Anterior cingulate cortex (tissue), 58 donors: ENCODE measurements around the gene SLC66A2.
A peak's percentile ranks its signal among the peaks of the same experiment; 100 is the strongest.
"Not testable (repeated sequence)": the region's sequence is repeated elsewhere in the genome, so short reads cannot be mapped to it uniquely, and the experiment has no call there.

Experiments used
- DNase-seq, 58 donors: peaks; one replicate each; lab custom pipeline; 2025; lab: John Stamatoyannopoulos, UW

Gene SLC66A2

DNA sequence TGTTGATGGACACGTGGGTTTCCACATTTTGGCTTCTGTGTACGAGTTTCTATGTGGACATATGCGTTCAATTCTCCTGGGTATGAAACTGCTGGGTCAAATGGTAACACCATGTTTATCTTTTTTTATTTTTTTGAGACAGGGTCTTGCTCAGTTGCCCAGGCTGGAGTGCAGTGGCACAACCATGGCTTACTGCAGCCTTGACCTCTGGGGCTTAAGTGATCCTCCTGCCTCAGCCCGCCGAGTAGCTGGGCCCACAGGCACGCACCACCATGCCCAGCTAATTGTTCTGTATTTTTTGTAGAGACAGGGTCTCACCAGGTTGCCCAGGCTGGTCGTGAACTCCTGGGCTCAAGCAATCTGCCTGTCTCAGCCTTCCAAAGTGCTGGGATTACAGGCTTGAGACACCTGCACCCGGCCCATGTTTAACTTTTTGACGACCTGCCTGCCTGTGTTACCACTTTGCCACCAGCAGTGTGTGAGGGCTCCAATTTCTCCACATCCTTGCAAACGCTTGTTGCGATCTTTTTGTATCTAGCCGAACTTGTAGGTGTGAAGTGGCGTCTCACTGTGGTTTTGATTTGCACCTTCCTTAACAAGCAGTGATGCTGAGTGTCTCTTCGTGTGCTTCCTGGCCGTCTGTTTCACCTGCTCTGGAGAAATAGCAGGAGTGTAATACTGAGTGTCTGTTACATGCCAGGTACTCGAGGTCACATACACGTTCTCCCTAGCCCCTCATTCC is 19.9 kb upstream of the SLC66A2 start:
- DNase-seq, result no peak

DNA sequence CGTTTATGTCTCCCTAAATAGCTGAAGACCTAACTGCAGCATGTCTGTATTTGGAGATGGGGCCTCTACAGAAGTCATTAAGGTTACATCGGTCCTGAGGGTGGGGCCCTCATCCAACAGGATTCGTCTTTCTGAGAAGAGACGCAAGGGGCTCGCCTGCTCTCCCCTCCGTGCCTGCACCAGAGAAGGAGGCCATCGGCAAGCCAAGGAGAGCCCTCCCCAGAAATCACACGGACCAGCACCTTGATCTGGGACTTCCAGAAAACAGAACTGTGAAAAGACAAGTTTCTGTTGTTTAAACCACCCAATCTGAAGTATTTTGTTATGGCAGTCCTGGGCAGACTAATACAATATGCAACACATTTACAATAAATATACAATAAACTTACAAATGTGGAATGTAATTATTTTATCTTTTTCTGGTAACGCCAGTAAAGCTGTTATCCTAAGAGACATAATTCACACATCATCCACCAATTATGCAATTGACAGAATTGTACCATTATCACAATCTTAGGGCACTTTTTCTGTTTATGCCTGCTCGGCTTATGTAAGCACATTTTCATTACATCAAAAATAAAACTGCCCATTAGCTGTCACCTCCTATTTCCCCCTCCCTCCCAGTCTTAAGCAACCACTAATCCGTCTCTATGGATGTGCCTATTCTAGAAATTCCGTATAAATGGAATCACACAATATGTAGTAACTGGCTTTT is 19.1 kb upstream of the SLC66A2 start:
- no peak for DNase-seq

GRCh38 chr18:79965119-79965902 is 13.9 kb upstream of the SLC66A2 start:
- DNase-seq, result peak in 3 of 58 donors; percentile 27 to 37 (median 36)

DNA sequence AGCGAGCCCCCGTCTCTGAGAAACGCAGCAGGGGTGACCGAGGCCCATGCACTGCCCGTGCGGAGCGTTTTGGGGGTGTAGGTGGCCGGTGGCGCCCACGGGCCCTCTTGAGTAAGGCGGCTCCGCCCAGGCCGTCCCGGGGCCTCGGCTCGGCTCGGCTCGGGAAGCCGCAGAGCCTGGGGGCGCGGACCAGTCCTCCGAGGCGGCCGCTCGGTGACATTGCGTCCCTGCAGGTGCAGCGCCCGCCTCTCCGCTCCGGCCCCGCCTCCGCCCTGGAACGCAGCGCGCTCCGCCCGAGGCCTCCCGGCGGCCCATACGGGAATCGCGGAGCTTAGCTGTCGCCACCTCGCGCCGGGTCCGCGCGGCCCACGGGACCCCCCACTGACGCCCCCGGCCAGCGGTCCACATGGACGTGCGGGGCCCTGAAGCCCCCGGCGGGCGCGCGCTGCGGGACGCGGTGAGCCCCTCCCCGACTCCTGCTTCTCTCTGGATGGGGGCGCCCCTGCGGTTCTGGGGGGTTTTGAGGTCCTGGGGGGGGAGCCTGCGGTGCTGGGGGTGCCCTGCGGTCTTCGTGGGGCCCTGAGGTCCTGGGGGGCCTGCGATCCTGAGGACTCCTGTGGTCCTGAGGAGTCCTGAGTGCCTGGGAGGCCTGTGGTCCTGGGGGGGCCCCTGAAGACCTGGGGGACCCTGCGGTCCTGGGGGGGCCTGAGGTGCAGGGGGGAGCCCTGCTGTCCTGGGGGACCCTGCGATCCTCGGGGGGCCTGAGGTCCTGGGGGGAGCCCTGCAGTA is 13.1 kb upstream of the SLC66A2 start, which contains the start of gene HSBP1L1:
Gene HSBP1L1 (plus strand): TSS at position 314 of the 789 bp plus-strand sequence. CDS start 93 bp downstream, at position 407.
- DNase-seq, result peak in 12 of 58 donors; percentile 27 to 45 (median 33)

DNA sequence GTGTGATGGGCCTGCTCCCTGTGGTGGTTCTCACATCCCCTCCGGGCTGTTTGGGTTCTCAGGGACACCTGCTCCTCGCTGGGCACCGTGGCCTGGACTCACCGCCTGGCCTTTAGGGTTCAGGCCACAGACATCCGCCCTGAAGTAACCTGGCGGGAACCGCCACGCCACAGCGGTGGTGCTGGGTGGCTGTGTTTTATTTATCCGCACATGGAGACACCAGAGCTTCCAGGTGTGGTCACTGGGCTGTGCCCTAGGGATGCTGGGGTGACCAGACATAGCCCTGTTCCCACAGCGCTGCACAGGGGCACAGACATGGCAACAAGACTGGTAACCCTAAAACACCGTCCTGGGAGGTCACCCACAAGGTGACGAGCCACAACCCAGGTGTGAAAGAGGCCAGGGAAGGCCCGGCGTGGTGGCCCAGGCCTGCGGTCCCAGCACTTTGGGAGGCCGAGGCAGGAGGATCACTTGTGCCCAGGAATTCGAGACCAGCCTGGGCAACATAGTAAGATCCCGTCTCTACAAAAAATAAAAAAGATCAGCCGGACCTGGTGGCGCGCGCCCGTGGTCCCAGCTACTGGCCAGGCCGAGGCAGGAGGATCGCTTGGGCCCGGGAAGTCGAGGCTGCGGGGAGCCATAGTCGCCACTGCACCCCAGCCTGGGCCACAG is 12.3 kb upstream of the SLC66A2 start:
- no peak for DNase-seq

DNA sequence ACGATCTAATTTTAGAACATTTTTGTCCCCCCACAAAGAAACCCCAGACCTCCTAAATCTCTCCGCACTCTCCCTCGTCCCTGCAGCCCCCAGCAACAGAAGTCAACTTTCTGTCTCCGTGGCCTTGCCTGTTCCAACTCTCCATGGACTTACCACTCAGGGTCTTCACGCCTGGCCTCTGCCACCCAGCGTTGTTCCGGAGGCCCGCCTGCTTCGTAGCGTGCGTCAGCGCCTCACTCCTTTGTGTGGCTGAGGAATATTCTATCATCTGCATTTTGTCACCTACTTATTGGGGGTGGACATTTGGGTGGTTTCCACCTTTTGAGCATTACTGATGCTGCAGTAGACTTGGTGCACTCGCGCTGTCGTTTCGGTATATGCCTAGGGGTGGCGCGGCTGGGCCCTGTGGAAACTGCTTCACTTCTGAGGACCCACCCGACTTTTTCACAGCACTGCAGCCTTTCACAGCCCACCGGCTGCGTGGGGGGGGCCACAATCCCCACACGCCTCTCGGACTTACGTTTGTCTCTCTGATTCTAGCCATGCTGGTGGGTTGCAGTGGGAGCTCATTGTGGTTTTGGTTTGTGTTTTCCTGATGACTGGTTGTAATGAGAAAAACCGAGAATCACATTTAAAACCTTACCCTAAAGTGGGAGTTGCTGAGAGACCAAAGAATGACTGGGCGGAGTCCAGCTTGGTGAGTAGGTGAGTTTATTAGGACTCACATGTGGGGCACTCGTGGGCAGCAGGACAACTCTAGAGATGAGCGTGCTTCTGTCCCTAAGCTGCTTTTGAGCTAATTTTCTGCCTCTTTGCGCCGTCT is 11.6 kb upstream of the SLC66A2 start:
- peak in 7 of 58 donors; percentile 16 to 41 (median 35) for DNase-seq

DNA sequence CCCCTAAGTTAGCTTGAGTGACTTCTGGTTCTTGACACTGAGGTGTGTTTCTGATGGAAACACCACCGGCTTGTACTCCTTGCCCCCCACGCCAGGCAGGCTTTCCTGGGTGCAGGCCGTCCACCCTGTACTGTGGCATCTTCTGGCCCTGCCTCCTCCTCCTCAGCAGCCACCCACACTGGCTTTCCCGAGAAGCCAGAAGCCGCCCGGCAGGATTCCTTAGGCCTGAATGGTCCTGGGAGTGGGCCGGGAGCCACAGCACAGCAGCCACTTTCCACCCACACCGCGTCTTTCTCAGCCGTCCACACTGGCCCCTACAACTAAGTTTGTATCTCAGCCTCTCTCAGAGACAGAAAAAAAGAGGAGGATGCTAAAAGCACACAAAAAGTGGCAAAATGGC is 10.9 kb upstream of the SLC66A2 start:
- peak in 1 of 58 donors; percentile 23 for DNase-seq

DNA sequence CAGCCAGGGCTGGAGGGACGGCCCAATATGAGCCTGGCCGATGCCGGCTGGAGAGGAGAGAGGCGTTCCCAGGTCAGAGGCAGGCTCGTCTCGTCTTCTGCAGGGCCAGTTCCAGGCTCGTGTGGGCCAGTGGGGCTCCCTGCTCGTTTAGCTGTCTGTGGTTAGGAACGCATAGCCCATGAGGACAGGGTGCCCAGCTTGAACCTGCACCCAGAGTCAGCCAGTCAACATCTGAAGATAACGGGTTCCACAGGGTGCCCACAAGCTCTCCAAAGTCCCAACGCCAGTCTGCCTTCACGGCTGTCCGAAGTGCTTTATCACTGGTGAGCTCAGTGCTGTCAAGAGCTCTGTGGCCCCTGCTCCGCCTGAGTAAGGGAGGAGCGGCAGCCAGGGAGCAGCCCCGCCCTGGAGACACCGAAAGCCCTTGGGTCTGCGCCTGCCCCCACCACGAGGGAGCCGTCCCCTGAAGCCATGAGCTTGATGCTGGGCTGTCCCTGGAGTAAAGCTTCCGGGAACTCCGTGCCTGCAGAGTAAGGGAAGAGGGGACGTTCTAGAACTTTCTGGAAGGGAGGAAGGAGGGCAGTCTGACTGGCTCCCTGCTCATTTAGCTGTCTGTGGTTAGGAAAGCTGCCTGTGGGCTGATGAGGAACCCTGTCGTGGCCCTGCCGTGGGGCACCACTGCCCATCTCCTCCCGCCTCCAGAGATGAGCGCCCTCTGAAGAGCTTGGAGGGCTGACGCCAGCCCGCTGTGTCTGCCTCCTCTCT is 10.3 kb upstream of the SLC66A2 start:
- peak in 1 of 58 donors; percentile 24 for DNase-seq

DNA sequence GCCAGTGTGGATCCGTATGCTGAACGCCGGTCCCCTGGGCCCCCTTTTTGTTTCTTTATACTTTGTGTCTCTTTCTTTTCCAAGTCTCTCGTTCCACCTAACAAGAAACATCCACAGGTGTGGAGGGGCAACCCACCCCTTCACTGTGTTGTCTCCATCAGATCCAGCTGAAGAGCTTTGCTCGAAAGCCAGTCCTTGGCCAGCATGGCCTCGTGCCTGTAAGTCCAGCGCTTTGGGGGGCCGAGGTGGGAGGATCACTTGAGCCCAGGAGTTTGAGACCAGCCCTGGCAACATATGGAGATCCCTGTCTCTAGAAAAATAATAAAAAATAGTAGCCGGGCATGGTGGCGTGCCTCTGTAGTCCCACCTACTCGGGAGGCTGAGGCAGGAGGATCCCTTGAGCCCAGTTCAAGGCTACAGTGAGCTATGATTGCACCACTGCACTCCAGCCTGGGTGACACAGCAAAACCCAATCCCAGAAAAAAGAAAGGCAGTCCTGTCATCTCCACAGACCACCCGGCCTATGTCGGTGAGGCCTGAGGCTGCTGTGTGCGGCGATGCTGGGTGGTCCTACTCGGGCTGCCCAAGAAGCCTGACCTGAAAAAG is 9.6 kb upstream of the SLC66A2 start:
- DNase-seq, result no peak

DNA sequence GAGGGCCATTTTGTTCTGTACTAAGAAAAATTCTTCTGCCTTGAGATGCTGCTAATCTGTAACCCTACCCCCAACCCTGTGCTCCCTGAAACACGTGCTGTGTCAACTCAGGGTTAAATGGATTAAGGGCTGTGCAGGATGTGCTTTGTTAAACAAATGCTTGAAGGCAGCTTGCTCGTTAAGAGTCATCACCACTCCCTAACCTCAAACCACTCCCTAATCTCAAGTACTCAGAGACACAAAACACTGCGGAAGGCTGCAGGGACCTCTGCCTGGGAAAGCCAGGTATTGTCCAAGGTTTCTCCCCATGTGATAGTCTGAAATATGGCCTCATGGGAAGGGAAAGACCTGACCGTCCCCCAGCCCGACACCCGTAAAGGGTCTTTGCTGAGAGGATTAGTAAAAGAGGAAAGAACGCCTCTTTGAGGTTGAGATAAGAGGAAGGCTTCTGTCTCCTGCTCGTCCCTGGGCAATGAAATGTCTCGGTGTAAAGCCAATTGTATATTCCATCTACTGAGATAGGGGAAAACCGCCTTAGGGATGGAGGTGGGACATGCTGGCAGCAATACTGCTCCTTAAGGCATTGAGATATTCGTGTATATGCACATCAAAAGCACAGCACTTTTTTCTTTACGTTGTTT is 8.8 kb upstream of the SLC66A2 start:
- not testable (repeated sequence) for DNase-seq

- DNase-seq, result no peak
Measured at GRCh38 chr18:79958981-79959380, 7.5 kb upstream of the SLC66A2 start.

GRCh38 chr18:79956276-79956675 is 4.8 kb upstream of the SLC66A2 start:
- no peak for DNase-seq

- no peak for DNase-seq
Measured at GRCh38 chr18:79955302-79956075, 4.0 kb upstream of the SLC66A2 start.

GRCh38 chr18:79954791-79955190 is 3.3 kb upstream of the SLC66A2 start:
- DNase-seq, result no peak

GRCh38 chr18:79953971-79954651 is 2.7 kb upstream of the SLC66A2 start:
- DNase-seq, result no peak
